ENCODE results near the gene DMRTA2. TPM values are rescaled to one million over a fixed set of nuclear protein-coding genes. Genes with fewer than 3 reads are reported as not detected.

DMRTA2 gene
- total RNA-seq, 1 donor from 2014 or later = 7.4 TPM

DNA sequence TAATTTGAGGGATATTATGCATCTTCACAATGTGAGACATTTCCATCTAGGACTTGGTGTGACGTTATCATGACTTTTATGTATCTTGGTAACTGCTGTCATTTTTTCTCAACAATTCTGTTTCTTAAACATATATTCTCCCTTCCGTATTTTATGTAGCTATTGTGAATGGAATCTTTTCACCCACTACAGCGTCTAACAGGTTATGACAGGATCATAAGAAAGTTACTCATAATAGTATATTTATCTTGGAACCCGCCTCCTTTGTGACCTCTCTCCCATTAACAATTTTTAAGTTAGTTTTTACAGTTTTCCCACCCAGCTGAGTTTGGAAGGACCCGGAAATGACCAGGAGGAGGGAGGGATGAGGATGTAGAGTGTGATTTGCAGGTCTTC, 6.8 kb upstream of the DMRTA2 start:
- DNase-seq (ENCODE audit: low read depth) = peak; percentile 61
- TF ChIP-seq, protein P1, sequence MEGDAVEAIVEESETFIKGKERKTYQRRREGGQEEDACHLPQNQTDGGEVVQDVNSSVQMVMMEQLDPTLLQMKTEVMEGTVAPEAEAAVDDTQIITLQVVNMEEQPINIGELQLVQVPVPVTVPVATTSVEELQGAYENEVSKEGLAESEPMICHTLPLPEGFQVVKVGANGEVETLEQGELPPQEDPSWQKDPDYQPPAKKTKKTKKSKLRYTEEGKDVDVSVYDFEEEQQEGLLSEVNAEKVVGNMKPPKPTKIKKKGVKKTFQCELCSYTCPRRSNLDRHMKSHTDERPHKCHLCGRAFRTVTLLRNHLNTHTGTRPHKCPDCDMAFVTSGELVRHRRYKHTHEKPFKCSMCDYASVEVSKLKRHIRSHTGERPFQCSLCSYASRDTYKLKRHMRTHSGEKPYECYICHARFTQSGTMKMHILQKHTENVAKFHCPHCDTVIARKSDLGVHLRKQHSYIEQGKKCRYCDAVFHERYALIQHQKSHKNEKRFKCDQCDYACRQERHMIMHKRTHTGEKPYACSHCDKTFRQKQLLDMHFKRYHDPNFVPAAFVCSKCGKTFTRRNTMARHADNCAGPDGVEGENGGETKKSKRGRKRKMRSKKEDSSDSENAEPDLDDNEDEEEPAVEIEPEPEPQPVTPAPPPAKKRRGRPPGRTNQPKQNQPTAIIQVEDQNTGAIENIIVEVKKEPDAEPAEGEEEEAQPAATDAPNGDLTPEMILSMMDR (IDR thresholded peaks at IDR 0.05; ENCODE audit: insufficient read depth, low read length, severe bottlenecking) = no peak
- peak overlapping the region; percentile 25 for H3K4me3 ChIP-seq (ENCODE audit: low read depth, low read length)
- peaks cover 40% of the 10 kb centered on the region for H3K27me3 ChIP-seq (ENCODE audit: control insufficient read depth, insufficient read depth, low read length)
- FAIRE-seq = no peak
- no peaks in the 10 kb centered on the region for H3K36me3 ChIP-seq (ENCODE audit: control insufficient read depth, insufficient read depth, low read length)

DNA sequence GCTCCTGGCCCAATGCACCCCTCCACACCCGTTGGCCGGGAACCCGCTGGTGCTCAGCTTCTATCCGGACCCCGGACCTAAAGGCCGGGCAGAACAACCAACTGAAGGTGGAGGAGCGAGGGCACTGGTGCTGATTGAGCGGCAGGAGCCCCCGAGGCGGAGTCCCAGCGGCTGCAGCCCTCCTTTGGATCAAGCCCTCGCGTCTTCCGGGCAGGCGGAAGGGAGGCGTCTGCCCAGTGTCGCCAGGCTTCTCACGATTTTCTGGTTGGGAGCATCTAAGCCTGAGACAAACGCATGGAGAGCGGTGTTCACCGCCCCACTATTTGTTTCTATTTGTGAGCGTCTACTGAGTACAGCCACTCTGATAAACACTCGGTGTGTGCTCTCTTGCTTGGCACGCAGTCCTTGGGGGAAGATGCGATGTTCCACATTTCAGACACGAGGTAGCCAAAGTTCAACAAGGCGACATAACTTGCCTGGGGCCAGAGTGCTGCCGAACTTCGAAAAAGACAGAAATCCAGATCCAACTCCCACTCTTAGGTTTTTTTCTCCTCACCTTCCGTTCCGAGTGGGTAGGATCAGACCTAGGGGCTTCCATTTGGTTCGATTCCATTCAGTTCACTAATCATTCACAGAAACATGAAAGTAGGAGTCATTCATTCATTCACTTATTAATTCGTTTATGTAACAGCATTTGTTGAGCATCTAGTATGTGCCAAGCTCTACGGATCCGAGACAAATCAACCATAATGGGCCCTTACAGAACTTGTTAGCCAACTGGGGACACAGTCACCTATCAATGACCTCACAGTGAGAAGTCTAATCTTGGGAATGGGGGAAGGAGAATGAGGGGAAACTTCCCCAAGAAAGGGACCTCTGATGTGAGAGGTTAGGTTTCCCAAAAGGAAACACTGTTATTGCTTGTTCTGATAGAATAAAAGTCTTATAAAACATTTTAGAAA, 4.9 kb upstream of the DMRTA2 start:
- peak; percentile 36 for FAIRE-seq
- no peaks in the 10 kb centered on the region for H3K36me3 ChIP-seq (ENCODE audit: control insufficient read depth, insufficient read depth, low read length)
- no peak for DNase-seq (ENCODE audit: low read depth)
- H3K27me3 ChIP-seq (ENCODE audit: control insufficient read depth, insufficient read depth, low read length) = peaks cover 49% of the 10 kb centered on the region
- H3K4me3 ChIP-seq (ENCODE audit: low read depth, low read length) = no peak overlapping the region
- TF ChIP-seq, protein P1 (IDR thresholded peaks at IDR 0.05; ENCODE audit: insufficient read depth, low read length, severe bottlenecking) = no peak

DNA sequence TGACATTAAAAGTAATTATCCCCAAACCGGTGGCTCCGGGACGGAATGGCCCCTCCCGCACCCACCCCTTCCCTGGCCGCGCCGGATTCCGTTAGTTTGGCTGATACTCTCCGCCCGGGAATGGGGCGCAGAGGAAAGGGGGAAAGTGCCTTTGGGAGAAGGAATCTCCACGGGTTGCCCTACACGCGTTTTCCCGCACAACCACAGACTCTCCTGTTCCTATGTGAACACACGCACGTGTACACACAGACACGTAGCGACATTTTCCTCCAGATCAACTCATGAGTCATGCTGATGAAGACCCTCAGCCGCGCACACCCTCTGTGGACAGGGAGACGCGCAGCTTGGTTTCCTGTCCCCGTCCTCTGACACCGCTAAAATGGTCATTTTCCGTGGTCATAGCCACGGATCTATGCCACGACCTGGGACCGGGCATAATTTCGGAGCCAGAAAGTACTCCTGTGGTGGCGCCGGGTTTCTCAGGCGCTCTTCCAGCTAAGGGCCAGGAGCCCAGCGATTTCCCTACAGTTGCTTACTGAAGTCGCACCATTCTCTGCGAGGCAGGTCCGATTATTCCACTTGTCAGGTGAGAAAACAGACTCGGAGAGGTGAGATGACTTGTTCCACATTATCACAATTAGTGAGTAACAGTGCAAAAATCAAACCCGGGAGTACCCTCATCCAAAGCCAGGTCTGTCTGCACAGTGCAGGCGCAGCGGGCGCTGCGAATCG, 4.0 kb upstream of the DMRTA2 start:
- H3K36me3 ChIP-seq (ENCODE audit: control insufficient read depth, insufficient read depth, low read length) = no peaks in the 10 kb centered on the region
- no peak for DNase-seq (ENCODE audit: low read depth)
- TF ChIP-seq, protein P1 (IDR thresholded peaks at IDR 0.05; ENCODE audit: insufficient read depth, low read length, severe bottlenecking) = no peak
- peak; percentile 55 for FAIRE-seq
- H3K4me3 ChIP-seq (ENCODE audit: low read depth, low read length) = no peak overlapping the region
- peaks cover 52% of the 10 kb centered on the region for H3K27me3 ChIP-seq (ENCODE audit: control insufficient read depth, insufficient read depth, low read length)

DNA sequence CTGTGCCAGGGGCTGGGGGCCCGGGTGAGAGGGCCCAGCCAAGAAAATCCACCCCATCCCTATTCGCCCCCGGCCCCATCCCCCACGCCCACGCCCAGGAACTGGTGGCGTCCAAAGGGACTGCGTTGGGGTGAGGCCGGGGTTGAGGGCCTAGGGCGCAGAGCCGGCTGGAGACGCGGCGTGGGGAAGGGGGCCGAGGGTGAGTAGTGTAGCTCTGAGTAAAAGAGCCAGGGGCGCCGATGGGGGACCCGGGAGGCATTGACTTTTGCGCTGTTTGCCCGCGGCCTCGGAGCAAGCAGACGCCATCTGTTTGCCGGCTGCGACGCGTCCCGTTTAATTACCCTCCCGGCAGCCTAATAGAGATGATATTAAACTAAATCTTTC, 3.5 kb upstream of the DMRTA2 start:
- Histone ChIP-seq H3K27me3 (ENCODE audit: control insufficient read depth, insufficient read depth, low read length) (peaks cover 52% of the 10 kb centered on the region), H3K36me3 (ENCODE audit: control insufficient read depth, insufficient read depth, low read length) (no peaks in the 10 kb centered on the region), H3K4me3 (ENCODE audit: low read depth, low read length) (no peak overlapping the region)
- no peak for DNase-seq (ENCODE audit: low read depth)
- no peak for FAIRE-seq
- TF ChIP-seq, protein P1 (IDR thresholded peaks at IDR 0.05; ENCODE audit: insufficient read depth, low read length, severe bottlenecking) = no peak

DNA sequence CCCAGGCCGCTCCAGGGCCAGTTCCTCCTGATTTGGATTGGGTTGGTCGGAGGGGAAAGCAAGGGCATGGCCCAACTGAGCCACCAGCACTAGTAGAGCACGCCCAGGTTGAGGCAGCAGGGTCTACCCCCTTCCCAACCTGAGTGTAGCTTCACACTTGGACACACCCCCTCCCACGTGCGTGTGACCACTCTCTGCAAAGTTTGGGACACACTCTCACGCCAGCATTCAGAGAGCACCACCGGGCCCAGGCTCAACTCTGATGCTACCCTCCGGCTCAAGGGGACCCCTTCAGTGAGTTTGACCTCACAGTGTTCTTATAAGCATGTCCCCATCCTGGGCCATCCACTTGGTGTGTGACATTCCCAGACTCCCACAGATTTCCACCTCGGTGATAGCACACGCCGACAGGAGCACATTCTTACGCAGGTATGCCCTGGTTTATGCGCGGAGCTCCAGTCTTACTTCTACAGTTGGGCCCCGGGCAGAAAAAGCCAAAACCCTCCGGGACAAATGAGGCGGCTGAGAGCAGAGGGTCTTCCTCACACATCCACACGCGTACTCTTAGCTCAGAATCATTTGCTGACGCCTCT, 3.0 kb upstream of the DMRTA2 start:
- DNase-seq (ENCODE audit: low read depth) (no peak), FAIRE-seq (peak; percentile 58)
- H3K36me3 ChIP-seq (ENCODE audit: control insufficient read depth, insufficient read depth, low read length) = no peaks in the 10 kb centered on the region
- TF ChIP-seq, protein P1 (IDR thresholded peaks at IDR 0.05; ENCODE audit: insufficient read depth, low read length, severe bottlenecking) = no peak
- H3K27me3 ChIP-seq (ENCODE audit: control insufficient read depth, insufficient read depth, low read length) = peaks cover 50% of the 10 kb centered on the region
- H3K4me3 ChIP-seq (ENCODE audit: low read depth, low read length) = no peak overlapping the region
